ENCODE data around the gene TMEM267. TPM values are rescaled to one million over a fixed set of nuclear protein-coding genes. Genes with fewer than 3 reads are reported as not detected.
"Not testable (repeated sequence)": the region's sequence is repeated elsewhere in the genome, so short reads cannot be mapped to it uniquely, and the experiment has no call there.

TMEM267 gene
- total RNA-seq, 1 experiment from 2014 or later: 19.5 TPM

GRCh38 chr5:43461066-43461465 is 22.6 kb downstream of the TMEM267 start:
- Mint-ChIP-seq H3K4me3 (ENCODE audit: unreplicated experiment) (no peak overlapping the region), H3K27me3 (ENCODE audit: insufficient read depth, unreplicated experiment) (no peaks in the 10 kb centered on the region), H3K4me1 (ENCODE audit: insufficient read depth, unreplicated experiment) (no peaks in the 10 kb centered on the region), H3K36me3 (ENCODE audit: insufficient read depth, unreplicated experiment) (peaks cover 37% of the 10 kb centered on the region), H3K9me3 (ENCODE audit: unreplicated experiment) (peaks cover 8% of the 10 kb centered on the region), H3K27ac (ENCODE audit: low read depth, unreplicated experiment) (no peak overlapping the region)
- ChIA-PET POLR2A (no interaction called here), CTCF (no interaction called here)
- no peak for DNase-seq (ENCODE audit: unreplicated experiment)
- intact Hi-C loops (cut with micrococcal nuclease): no loop called here
- BruUV-seq (replicated peaks): no TSS peak
- no peak for TF ChIP-seq CTCF (IDR thresholded peaks at IDR 0.05; ENCODE audit: unreplicated experiment)

- Mint-ChIP-seq H3K36me3 (ENCODE audit: insufficient read depth, unreplicated experiment) (peaks cover 57% of the 10 kb centered on the region), H3K27ac (ENCODE audit: low read depth, unreplicated experiment) (no peak overlapping the region), H3K27me3 (ENCODE audit: insufficient read depth, unreplicated experiment) (no peaks in the 10 kb centered on the region), H3K9me3 (ENCODE audit: unreplicated experiment) (no peaks in the 10 kb centered on the region), H3K4me1 (ENCODE audit: insufficient read depth, unreplicated experiment) (no peaks in the 10 kb centered on the region), H3K4me3 (ENCODE audit: unreplicated experiment) (no peak overlapping the region)
- no peak for TF ChIP-seq CTCF (IDR thresholded peaks at IDR 0.05; ENCODE audit: unreplicated experiment)
- ChIA-PET POLR2A (interaction anchor here (0.6 kb wide), 2 partner anchors 10 to 43 kb away, joined by 3 read pairs; no protein-coding TSS in a partner anchor), CTCF (interaction anchor here (1.5 kb wide), 1 partner anchor 28 kb away, joined by 5 read pairs; the partner anchor contains the start of gene TMEM267)
- intact Hi-C loops (cut with micrococcal nuclease): no loop called here
- no peak for DNase-seq (ENCODE audit: unreplicated experiment)
- BruUV-seq (replicated peaks): no TSS peak
Observed at GRCh38 chr5:43456556-43456955, 27.1 kb downstream of the TMEM267 start.

GRCh38 chr5:43441575-43441974 is 42.1 kb downstream of the TMEM267 start:
- POLR2A ChIA-PET: not testable (repeated sequence)

GRCh38 chr5:43437062-43437660 is 46.5 kb downstream of the TMEM267 start:
- no peak overlapping the region for H3K4me3 Mint-ChIP-seq (ENCODE audit: unreplicated experiment)
- H3K27ac Mint-ChIP-seq (ENCODE audit: low read depth, unreplicated experiment): no peak overlapping the region
- peaks cover 6% of the 10 kb centered on the region for H3K9me3 Mint-ChIP-seq (ENCODE audit: unreplicated experiment)
- ChIA-PET POLR2A (no interaction called here), CTCF (interaction anchor here (0.6 kb wide), 1 partner anchor 26 kb away, joined by 3 read pairs; no protein-coding TSS in a partner anchor)
- intact Hi-C loops (cut with micrococcal nuclease): no loop called here
- DNase-seq (ENCODE audit: unreplicated experiment): no peak
- H3K36me3 Mint-ChIP-seq (ENCODE audit: insufficient read depth, unreplicated experiment): no peaks in the 10 kb centered on the region
- no TSS peak for BruUV-seq (replicated peaks)
- no peaks in the 10 kb centered on the region for H3K27me3 Mint-ChIP-seq (ENCODE audit: insufficient read depth, unreplicated experiment)
- no peak for TF ChIP-seq CTCF (IDR thresholded peaks at IDR 0.05; ENCODE audit: unreplicated experiment)
- peaks cover 15% of the 10 kb centered on the region for H3K4me1 Mint-ChIP-seq (ENCODE audit: insufficient read depth, unreplicated experiment)

More at GRCh38 chr5:43441575-43441974, 42.1 kb downstream of the TMEM267 start:
- CTCF ChIA-PET; BruUV-seq (replicated peaks); H3K27ac Mint-ChIP-seq (ENCODE audit: low read depth, unreplicated experiment); H3K4me3 Mint-ChIP-seq (ENCODE audit: unreplicated experiment); intact Hi-C loops (cut with micrococcal nuclease); H3K4me1 Mint-ChIP-seq (ENCODE audit: insufficient read depth, unreplicated experiment); H3K27me3 Mint-ChIP-seq (ENCODE audit: insufficient read depth, unreplicated experiment); DNase-seq (ENCODE audit: unreplicated experiment): not testable (repeated sequence)
- peaks cover 25% of the 10 kb centered on the region for H3K36me3 Mint-ChIP-seq (ENCODE audit: insufficient read depth, unreplicated experiment)
- H3K9me3 Mint-ChIP-seq (ENCODE audit: unreplicated experiment): peaks cover 19% of the 10 kb centered on the region

All from MCF 10A (cell line).